K562 (cell line): ENCODE measurements around the gene CMIP. TPM values are rescaled to one million over a fixed set of nuclear protein-coding genes. Genes with fewer than 3 reads are reported as not detected.

Source experiments
- ARNT ChIP-seq, 2 experiments: fragments of 450-650 bp; IDR thresholded peaks; 2 replicates each; pipeline ENCODE4 v1.6.1; 2016; ENCODE audit warnings: mild to moderate bottlenecking in 1 of 2
- CBX8 ChIP-seq: fragments of 200-600 bp; sonication (generic); IDR thresholded peaks from 2 replicates; pipeline ENCODE4 v1.6.1; 2012; ENCODE audit warnings: borderline replicate concordance, mixed run types, low read depth, mild to moderate bottlenecking, moderate library complexity, mixed read lengths, low read length, control low read depth, inconsistent platforms; ENCODE audit not compliant: poor library complexity, severe bottlenecking; ENCODE audit errors: extremely low read depth
- DMBX1 ChIP-seq: fragments of 250-450 bp; sonication (Bioruptor Pico); IDR thresholded peaks from 2 replicates; pipeline ENCODE4 v1.8.0; 2022; ENCODE audit warnings: inconsistent platforms, mild to moderate bottlenecking, moderate library complexity, borderline replicate concordance
- DPF2 ChIP-seq: fragments of 450-650 bp; IDR thresholded peaks from 2 replicates; pipeline ENCODE4 v1.6.1; 2016
- E2F5 ChIP-seq: sonication (generic); formaldehyde crosslinking; IDR thresholded peaks from 2 replicates; pipeline ENCODE4 v1.8.0; 2022; ENCODE audit warnings: mild to moderate bottlenecking, missing genetic modification reagents
- FOSL1 ChIP-seq: fragments of 200-800 bp; sonication (Bioruptor generic); conservative IDR thresholded peaks from 2 replicates; pipeline ENCODE4 v1.6.1; 2016; ENCODE audit warnings: missing genetic modification characterization, missing compliant biosample characterization
- GATA2 ChIP-seq: sonication (generic); formaldehyde crosslinking; IDR thresholded peaks from 2 replicates; pipeline ENCODE4 v1.4.0; 2020; ENCODE audit warnings: mild to moderate bottlenecking, missing genetic modification reagents
- GTF2A2 ChIP-seq: IDR thresholded peaks from 2 replicates; pipeline ENCODE4 v1.6.1; 2016; ENCODE audit warnings: mild to moderate bottlenecking, missing genetic modification characterization, missing compliant biosample characterization
- KHSRP ChIP-seq: fragments of 450-650 bp; IDR thresholded peaks from 2 replicates; pipeline ENCODE4 v1.6.1; 2017
- VEZF1 ChIP-seq: fragments of 200-800 bp; sonication (Bioruptor generic); IDR thresholded peaks from 2 replicates; pipeline ENCODE4 v1.6.1; 2017; ENCODE audit warnings: missing genetic modification characterization, missing compliant biosample characterization
- WHSC1 ChIP-seq: IDR thresholded peaks from one replicate; pipeline ENCODE4 v1.6.1; 2012; ENCODE audit warnings: low read length, control low read depth, inconsistent platforms
- XRCC4 ChIP-seq: IDR thresholded peaks from one replicate; pipeline ENCODE4 v1.6.1; 2011; ENCODE audit not compliant: insufficient read depth, insufficient read length; ENCODE audit errors: extremely low read depth
- ZBTB40 ChIP-seq, 2 experiments: fragments of 450-650 bp in 1 of 2; sonication (generic) in 1 of 2; formaldehyde crosslinking in 1 of 2; IDR thresholded peaks; 2 replicates each; pipeline versions ENCODE4 v1.7.1 to v1.9.0; 2016 to 2022; ENCODE audit warnings: inconsistent platforms in 1 of 2, mild to moderate bottlenecking in 1 of 2, missing genetic modification reagents in 1 of 2
- ZC3H4 ChIP-seq: sonication (generic); formaldehyde crosslinking; IDR thresholded peaks from 2 replicates; pipeline ENCODE4 v1.9.0; 2021; ENCODE audit warnings: missing genetic modification reagents, borderline replicate concordance
- ZNF12 ChIP-seq: sonication (generic); formaldehyde crosslinking; IDR thresholded peaks from 2 replicates; pipeline ENCODE4 v1.4.0; 2020; ENCODE audit warnings: mild to moderate bottlenecking, missing genetic modification reagents
- polyA plus RNA-seq, 8 experiments: library from polyadenylated mRNA; depleted of rRNA in 4 of 8; stranded (reverse) in 5 of 8; unstranded in 3 of 8; fragments of >200 nt; fragmentation: Nextera tagmentation in 2 of 8; fragmentation: Illumina TruSeq in 1 of 8; extraction: Ambion mirVana in 2 of 8; extraction: Trizol in 1 of 8; gene quantifications; 2 replicates each; pipeline versions ENCODE4 v1.2.1 to v1.2.3, GENCODE V29; 2011 to 2014; ENCODE audit warnings: inconsistent platforms in 1 of 8, missing spikeins in 1 of 8
- total RNA-seq, 7 experiments: library from RNA; depleted of rRNA in 6 of 7; stranded (reverse); fragments of >200 nt in 6 of 7; fragmentation: Illumina TruSeq in 2 of 7; extraction: Trizol in 2 of 7; gene quantifications; 2 replicates each; pipeline versions ENCODE4 v1.2.1 to v1.2.3, GENCODE V29; 2011 to 2021; ENCODE audit warnings: low replicate concordance in 1 of 7

The CMIP gene
- total and polyA plus RNA-seq, 9 of the 15 experiments (the other 6 are each of a cell fraction or from before 2014, with no cell fraction given) = 0.94 to 82.5 (median 10.3) TPM

- TF ChIP-seq VEZF1 (CRISPR knock-in tag) (0 out of 2 replicates have a peak, but pooled peaks have one; percentile 18), CBX8 (no peak), XRCC4 (no peak), WHSC1 (peak; percentile 54), DMBX1 (CRISPR knock-in tag) (peak; percentile 57), GATA2 (no peak), ZNF12 (CRISPR knock-in tag) (0 out of 2 replicates have a peak, but pooled peaks have one; percentile 28), FOSL1 (tag) (peak; percentile 60), ARNT (IDR thresholded peaks at IDR 0.05) (0 out of 4 replicates have a peak, but pooled peaks of 1 of the 2 experiments have one; percentile 15), ZC3H4 (CRISPR knock-in tag) (0 out of 2 replicates have a peak, but pooled peaks have one; percentile 38), DPF2 (0 out of 2 replicates have a peak, but pooled peaks have one; percentile 7), GTF2A2 (tag) (no peak), E2F5 (CRISPR knock-in tag) (no peak), KHSRP (no peak), ZBTB40 (IDR thresholded peaks at IDR 0.05) (peak; percentile 13; the same call in 1 of the 2 replicates), ZBTB40 (CRISPR knock-in tag; IDR thresholded peaks at IDR 0.05) (no peak)
Observed at GRCh38 chr16:81458149-81458669, 13.6 kb downstream of the CMIP start (continued).
